ENCODE measurements around the gene ELF4. TPM values are rescaled to one million over a fixed set of nuclear protein-coding genes. Genes with fewer than 3 reads are reported as not detected.
"Not testable (repeated sequence)": the region's sequence is repeated elsewhere in the genome, so short reads cannot be mapped to it uniquely, and the experiment has no call there.

Gene ELF4
- total RNA-seq, 2 donors from 2014 or later: 2.8 to 3.8 TPM

DNA sequence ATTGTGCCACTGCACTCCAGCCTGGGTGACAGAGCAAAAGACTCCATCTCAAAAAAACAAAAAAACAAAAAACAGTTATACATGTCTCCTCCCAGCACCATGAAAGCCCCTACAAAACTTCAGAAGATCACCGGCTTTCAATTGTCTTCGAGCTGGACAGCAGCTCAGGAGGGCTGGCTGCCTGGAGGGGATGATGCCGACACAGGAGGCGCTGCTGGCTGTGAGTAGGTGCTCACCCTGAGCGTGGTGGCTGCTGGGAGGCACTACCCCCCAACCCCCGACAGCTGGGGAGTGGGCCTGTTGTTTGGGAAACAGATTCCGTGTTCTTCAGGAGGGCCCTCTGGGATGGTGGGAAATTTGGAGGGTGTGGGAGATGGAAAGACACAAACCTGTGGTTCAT lies 6.9 kb upstream of the ELF4 start:
- Mint-ChIP-seq H3K9me3 (peaks cover 51% of the 10 kb centered on the region), H3K27ac (no peak overlapping the region), H3K4me3 (no peak overlapping the region), H3K4me1 (peaks cover 12% of the 10 kb centered on the region), H3K27me3 (ENCODE audit: insufficient read depth) (peaks cover 58% of the 10 kb centered on the region), H3K36me3 (ENCODE audit: low read depth) (no peaks in the 10 kb centered on the region)
- no peak for DNase-seq
- WGBS, 2 experiments (ENCODE audit: insufficient coverage in 1 of 2, insufficient read length in 1 of 2): 88 to 91% methylated on average over 4 to 7 of the region's 7 CpGs
- no peak overlapping the region for H3K9ac ChIP-seq (ENCODE audit: extremely low read depth, low read length, poor library complexity, severe bottlenecking)
- peaks cover 2% of the 10 kb centered on the region for H3K27me3 ChIP-seq (ENCODE audit: control insufficient read depth, insufficient read depth, low read length, poor library complexity, severe bottlenecking)
- peak; percentile 19 for TF ChIP-seq CTCF (conservative IDR thresholded peaks at IDR 0.05)
- H3K36me3 ChIP-seq (ENCODE audit: control insufficient read depth, insufficient read depth, low read length): no peaks in the 10 kb centered on the region
- no peaks in the 10 kb centered on the region for H3K9me3 ChIP-seq (ENCODE audit: control insufficient read depth, low read length)
- H3K4me1 ChIP-seq (ENCODE audit: control insufficient read depth, insufficient read depth, low read length): no peaks in the 10 kb centered on the region
- no peak overlapping the region for H3K4me3 ChIP-seq (ENCODE audit: low read length)
- H3K27ac ChIP-seq (ENCODE audit: low read depth, low read length): no peak overlapping the region

DNA sequence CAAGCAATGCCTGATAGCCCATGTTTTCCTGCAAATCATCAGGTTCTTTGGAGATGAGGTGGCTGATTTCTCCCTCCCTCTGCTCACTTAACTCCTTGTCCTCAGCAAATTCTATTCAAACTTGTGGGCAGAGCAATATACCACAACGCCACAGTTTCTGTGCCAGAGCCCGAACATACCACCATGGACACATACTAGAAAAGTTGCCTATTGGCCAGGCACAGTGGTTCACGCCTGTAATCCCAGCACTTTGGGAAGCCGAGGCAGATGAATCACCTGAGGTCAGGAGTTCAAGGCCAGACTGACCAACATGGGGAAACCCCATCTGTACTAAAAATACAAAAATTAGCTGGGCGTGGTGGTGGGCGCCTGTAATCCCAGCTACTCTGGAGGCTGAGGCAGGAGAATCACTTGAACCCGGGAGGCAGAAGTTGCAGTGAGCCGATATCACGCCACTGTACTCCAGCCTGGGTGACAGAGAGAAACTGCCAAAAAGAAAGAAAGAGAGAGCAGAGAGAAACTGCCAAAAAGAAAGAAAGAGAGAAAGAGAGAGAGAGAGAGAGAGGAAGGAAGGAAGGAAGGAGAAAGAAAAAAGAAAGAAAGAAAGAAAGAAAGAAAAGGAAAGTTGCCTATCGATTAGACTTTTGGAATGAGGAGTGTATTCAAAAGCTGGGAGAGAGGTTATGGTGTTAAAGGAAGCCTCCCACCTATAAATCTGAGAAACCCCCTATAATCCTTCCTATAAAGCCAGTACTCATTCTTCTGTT lies 5.0 kb upstream of the ELF4 start:
- H3K27me3 Mint-ChIP-seq (ENCODE audit: insufficient read depth): peaks cover 62% of the 10 kb centered on the region

DNA sequence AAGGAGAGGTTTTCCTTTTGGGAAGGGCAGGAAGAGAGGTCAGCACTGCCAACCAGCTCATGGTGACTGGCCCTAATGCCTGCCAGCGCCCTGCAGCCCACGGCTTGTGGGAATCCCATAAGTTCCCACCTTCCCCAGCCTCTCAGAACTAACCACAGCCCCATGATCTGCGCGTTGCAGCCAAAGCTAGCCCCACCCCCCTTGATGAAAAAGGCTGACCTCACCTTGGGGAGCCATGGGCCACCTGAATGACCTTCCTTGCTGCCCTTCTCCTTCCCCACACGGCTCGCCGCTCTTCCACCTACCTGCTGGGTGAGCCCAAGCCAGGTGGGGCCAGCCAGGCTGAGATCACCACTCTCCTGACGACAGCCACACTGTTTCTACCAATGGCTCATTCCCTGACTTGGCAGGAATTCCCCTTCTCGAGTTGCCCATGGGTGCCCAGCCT lies 3.9 kb upstream of the ELF4 start:
- Histone ChIP-seq H3K9ac (ENCODE audit: extremely low read depth, low read length, poor library complexity, severe bottlenecking) (no peak overlapping the region), H3K4me1 (ENCODE audit: control insufficient read depth, insufficient read depth, low read length) (no peaks in the 10 kb centered on the region), H3K27me3 (ENCODE audit: control insufficient read depth, insufficient read depth, low read length, poor library complexity, severe bottlenecking) (peaks cover 26% of the 10 kb centered on the region), H3K36me3 (ENCODE audit: control insufficient read depth, insufficient read depth, low read length) (no peaks in the 10 kb centered on the region), H3K27ac (ENCODE audit: low read depth, low read length) (no peak overlapping the region), H3K4me3 (ENCODE audit: low read length) (no peak overlapping the region), H3K9me3 (ENCODE audit: control insufficient read depth, low read length) (no peaks in the 10 kb centered on the region)
- peaks cover 63% of the 10 kb centered on the region for H3K27me3 Mint-ChIP-seq (ENCODE audit: insufficient read depth)
- no peak for TF ChIP-seq CTCF (conservative IDR thresholded peaks at IDR 0.05)
- H3K4me3 Mint-ChIP-seq: no peak overlapping the region
- no peak for DNase-seq
- WGBS, 2 experiments (ENCODE audit: insufficient coverage in 1 of 2, insufficient read length in 1 of 2): 70 to 83% methylated on average over 2 to 9 of the region's 9 CpGs
- peaks cover 47% of the 10 kb centered on the region for H3K9me3 Mint-ChIP-seq
- H3K27ac Mint-ChIP-seq: no peak overlapping the region
- no peaks in the 10 kb centered on the region for H3K36me3 Mint-ChIP-seq (ENCODE audit: low read depth)
- peaks cover 6% of the 10 kb centered on the region for H3K4me1 Mint-ChIP-seq

More for the DNA sequence above, 5.0 kb upstream of the ELF4 start:
- not testable (repeated sequence) for H3K9ac ChIP-seq (ENCODE audit: extremely low read depth, low read length, poor library complexity, severe bottlenecking); H3K36me3 ChIP-seq (ENCODE audit: control insufficient read depth, insufficient read depth, low read length); H3K9me3 ChIP-seq (ENCODE audit: control insufficient read depth, low read length); H3K4me3 ChIP-seq (ENCODE audit: low read length); H3K36me3 Mint-ChIP-seq (ENCODE audit: low read depth); H3K27ac Mint-ChIP-seq; DNase-seq; H3K27ac ChIP-seq (ENCODE audit: low read depth, low read length); H3K4me3 Mint-ChIP-seq; H3K4me1 ChIP-seq (ENCODE audit: control insufficient read depth, insufficient read depth, low read length)
- WGBS, 2 experiments (ENCODE audit: insufficient coverage in 1 of 2, insufficient read length in 1 of 2): 85 to 100% methylated on average over 3 to 9 of the region's 10 CpGs
- Mint-ChIP-seq H3K9me3 (peaks cover 55% of the 10 kb centered on the region), H3K4me1 (peaks cover 11% of the 10 kb centered on the region)
- peaks cover 14% of the 10 kb centered on the region for H3K27me3 ChIP-seq (ENCODE audit: control insufficient read depth, insufficient read depth, low read length, poor library complexity, severe bottlenecking)

Measured in endodermal cell (in vitro differentiated cells).